HEK293T (cell line): Measurements from ENCODE around the gene TAGLN2.

Experiments used
- CTCF ChIA-PET: fragments of 350-600 bp; formaldehyde crosslinking; extraction: SDS; loops from one replicate; lab custom pipeline; 2021; ENCODE audit warnings: antibody characterized with exemption, inconsistent platforms; lab: Yijun Ruan, JAX
- POLR2A ChIA-PET: fragments of 350-600 bp; formaldehyde crosslinking; extraction: SDS; loops from one replicate; lab custom pipeline; 2020; ENCODE audit warnings: antibody characterized with exemption, inconsistent platforms; lab: Yijun Ruan, JAX
- DNase-seq: peaks from one replicate; pipeline ENCODE4 v3.0.0; 2012; ENCODE audit warnings: mixed read lengths; ENCODE audit errors: extremely low spot score
- ARNT ChIP-seq: fragments of 450-650 bp; IDR thresholded peaks from 2 replicates; pipeline ENCODE4 v1.6.1; 2017; ENCODE audit warnings: mild to moderate bottlenecking
- BHLHE40 ChIP-seq: fragments of 450-650 bp; IDR thresholded peaks from 2 replicates; pipeline ENCODE4 v1.6.1; 2016; ENCODE audit warnings: mild to moderate bottlenecking, moderate library complexity, borderline replicate concordance
- CTBP1 ChIP-seq: fragments of 450-650 bp; IDR thresholded peaks from 2 replicates; pipeline ENCODE4 v1.6.1; 2016; ENCODE audit warnings: borderline replicate concordance
- ELF4 ChIP-seq: fragments of 450-650 bp; IDR thresholded peaks from 2 replicates; pipeline ENCODE4 v1.6.1; 2017; ENCODE audit warnings: antibody characterized with exemption
- FOXA1 ChIP-seq: fragments of 450-650 bp; IDR thresholded peaks from 2 replicates; pipeline ENCODE4 v1.6.1; 2016; ENCODE audit warnings: mild to moderate bottlenecking
- FOXK2 ChIP-seq: fragments of 450-650 bp; IDR thresholded peaks from 2 replicates; pipeline ENCODE4 v1.6.1; 2016; ENCODE audit warnings: mild to moderate bottlenecking
- FOXM1 ChIP-seq: fragments of 450-650 bp; IDR thresholded peaks from 2 replicates; pipeline ENCODE4 v1.6.1; 2017; ENCODE audit warnings: mild to moderate bottlenecking, borderline replicate concordance
- HDGF ChIP-seq: fragments of 450-650 bp; IDR thresholded peaks from 2 replicates; pipeline ENCODE4 v1.6.1; 2017; ENCODE audit warnings: antibody characterized with exemption, borderline replicate concordance
- L3MBTL2 ChIP-seq: fragments of 450-650 bp; conservative IDR thresholded peaks from 2 replicates; pipeline ENCODE4 v1.6.1; 2016; ENCODE audit warnings: mild to moderate bottlenecking
- LEF1 ChIP-seq: fragments of 450-650 bp; IDR thresholded peaks from 2 replicates; pipeline ENCODE4 v1.6.1; 2017; ENCODE audit warnings: mild to moderate bottlenecking, borderline replicate concordance
- NFRKB ChIP-seq: fragments of 450-650 bp; IDR thresholded peaks from 2 replicates; pipeline ENCODE4 v1.6.1; 2016; ENCODE audit warnings: mild to moderate bottlenecking, moderate library complexity
- PKNOX1 ChIP-seq: fragments of 450-650 bp; IDR thresholded peaks from 2 replicates; pipeline ENCODE4 v1.6.1; 2016
- SP1 ChIP-seq: fragments of 450-650 bp; IDR thresholded peaks from 2 replicates; pipeline ENCODE4 v1.6.1; 2017
- SUZ12 ChIP-seq: fragments of 450-650 bp; IDR thresholded peaks from 2 replicates; pipeline ENCODE4 v1.6.1; 2016; ENCODE audit warnings: mild to moderate bottlenecking
- TARDBP ChIP-seq: fragments of 450-650 bp; IDR thresholded peaks from 2 replicates; pipeline ENCODE4 v1.6.1; 2016
- ZNF384 ChIP-seq: fragments of 450-650 bp; IDR thresholded peaks from 2 replicates; pipeline ENCODE4 v1.6.1; 2016

Gene TAGLN2

GRCh38 chr1:159921700-159922504, 3.4 kb downstream of the TAGLN2 start:
- POLR2A ChIA-PET, result no interaction called here

DNA sequence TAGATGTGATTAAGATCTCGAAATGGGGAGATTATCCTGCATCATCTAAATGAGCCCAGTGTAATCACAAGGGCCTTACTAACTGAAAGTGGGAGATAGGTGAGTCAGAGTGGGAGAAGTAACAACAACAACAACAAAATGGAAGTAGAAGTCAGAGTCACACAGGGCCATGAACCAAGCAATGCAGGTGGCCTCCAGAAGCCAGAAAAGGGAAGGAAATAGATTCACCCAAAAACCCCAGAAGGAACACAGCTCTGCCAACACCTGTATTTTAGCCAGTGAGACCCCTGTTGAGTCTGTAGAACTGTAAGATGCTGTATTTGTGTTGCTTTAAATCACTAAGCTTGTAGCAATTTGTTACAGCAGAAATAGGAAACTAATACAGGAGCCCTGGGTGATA, 4.1 kb downstream of the TAGLN2 start:
- TF ChIP-seq CTBP1 (no peak), BHLHE40 (no peak), TARDBP (no peak), ZNF384 (no peak), PKNOX1 (no peak), SUZ12 (no peak)
- no peak for DNase-seq
- CTCF ChIA-PET, result interaction anchor here (0.6 kb wide), 1 partner anchor 85 kb away, joined by 4 read pairs; no protein-coding TSS in a partner anchor
- POLR2A ChIA-PET, result no interaction called here

More at GRCh38 chr1:159921700-159922504, 3.4 kb downstream of the TAGLN2 start:
- CTCF ChIA-PET, result interaction anchor here (0.6 kb wide), 1 partner anchor 84 kb away, joined by 4 read pairs; no protein-coding TSS in a partner anchor
- DNase-seq, result no peak
- TF ChIP-seq FOXM1 (no peak), SP1 (no peak), SUZ12 (no peak), BHLHE40 (no peak), LEF1 (no peak)

DNA sequence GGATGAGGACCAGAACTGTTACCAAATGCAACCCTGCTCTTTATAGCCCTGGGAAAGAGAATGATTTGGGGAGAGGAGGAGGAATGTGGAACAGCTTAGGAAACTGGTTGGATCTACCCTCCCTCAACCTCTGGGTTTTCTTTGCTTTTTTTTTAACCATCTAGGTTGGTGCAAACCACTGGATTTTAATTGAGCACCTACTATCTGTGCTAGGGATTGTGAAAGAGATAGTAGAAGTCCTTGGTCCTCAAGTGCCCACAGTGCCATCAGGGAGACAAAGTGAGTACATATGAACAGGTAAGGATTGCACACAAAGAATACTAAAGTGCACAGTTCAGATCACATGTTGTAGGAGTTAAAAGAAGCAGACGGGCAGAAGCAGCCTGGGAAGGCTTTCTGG, 4.7 kb downstream of the TAGLN2 start:
- ChIA-PET CTCF (no interaction called here), POLR2A (no interaction called here)
- no peak for DNase-seq
- TF ChIP-seq FOXM1 (no peak), BHLHE40 (no peak), ZNF384 (no peak), FOXA1 (no peak), FOXK2 (no peak), LEF1 (no peak), NFRKB (no peak), SP1 (no peak), TARDBP (no peak), PKNOX1 (no peak), CTBP1 (no peak), ELF4 (no peak), SUZ12 (no peak), HDGF (no peak), ARNT (no peak), L3MBTL2 (no peak)

DNA sequence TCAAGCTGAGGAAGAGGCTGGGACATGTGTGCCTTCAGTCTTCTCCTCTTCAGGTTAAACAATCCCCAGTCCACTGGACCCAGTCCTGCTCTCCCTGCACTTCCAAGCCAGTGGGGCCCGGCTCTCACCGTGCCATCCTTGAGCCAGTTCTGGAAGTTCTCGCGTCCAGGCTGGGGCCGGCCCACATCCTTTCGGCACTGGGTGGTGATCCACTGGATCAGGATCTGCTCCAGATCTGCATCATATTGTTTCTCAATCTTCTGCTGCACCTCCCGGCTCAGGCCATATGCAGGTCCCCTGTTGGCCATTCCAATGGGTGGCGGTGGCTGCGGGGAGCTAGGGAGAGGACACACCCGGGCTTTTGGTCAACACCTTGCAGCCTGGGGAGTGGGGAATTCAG, 5.1 kb downstream of the TAGLN2 start:
- POLR2A ChIA-PET, result no interaction called here
- CTCF ChIA-PET, result no interaction called here
- DNase-seq, result no peak
- TF ChIP-seq NFRKB (no peak), ELF4 (no peak), SP1 (no peak), SUZ12 (no peak), HDGF (no peak), FOXK2 (no peak), ZNF384 (no peak), FOXM1 (no peak), FOXA1 (no peak)

DNA sequence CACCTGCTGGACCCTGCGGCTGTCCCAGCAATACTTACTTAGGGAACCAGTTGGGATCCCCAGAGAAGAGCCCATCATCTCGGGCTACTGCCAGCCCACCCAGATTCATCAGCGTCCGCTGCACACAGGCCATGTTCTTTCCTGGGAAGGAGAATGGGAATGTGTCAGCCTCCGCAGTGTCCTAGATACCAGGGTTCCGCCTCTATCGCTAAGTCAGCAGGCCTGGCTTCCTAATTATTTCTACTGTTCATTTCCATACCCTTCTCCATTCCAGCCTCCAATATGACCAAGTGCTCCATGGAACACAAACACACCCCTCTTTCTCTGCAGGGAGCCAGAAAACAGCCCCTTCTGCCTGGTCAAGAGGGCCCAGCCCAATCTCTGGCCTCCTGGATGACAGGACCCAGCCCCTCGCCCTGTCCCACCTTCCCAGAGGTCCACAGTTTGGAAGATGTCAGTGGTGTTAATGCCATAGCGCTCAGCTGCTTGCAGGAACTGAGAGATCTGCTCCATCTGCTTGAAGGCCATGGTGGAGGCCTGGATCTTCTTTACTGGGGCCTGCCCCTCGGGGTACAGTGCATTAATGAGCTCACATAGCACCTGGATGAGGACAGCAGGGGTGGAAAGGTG, 6.0 kb downstream of the TAGLN2 start:
- CTCF ChIA-PET, result interaction anchor here (1.7 kb wide), 1 partner anchor 88 kb away, joined by 4 read pairs; no protein-coding TSS in a partner anchor
- POLR2A ChIA-PET, result no interaction called here
- no peak for DNase-seq
- TF ChIP-seq L3MBTL2 (no peak), CTBP1 (no peak), BHLHE40 (no peak), TARDBP (no peak), SP1 (no peak), ZNF384 (no peak)

DNA sequence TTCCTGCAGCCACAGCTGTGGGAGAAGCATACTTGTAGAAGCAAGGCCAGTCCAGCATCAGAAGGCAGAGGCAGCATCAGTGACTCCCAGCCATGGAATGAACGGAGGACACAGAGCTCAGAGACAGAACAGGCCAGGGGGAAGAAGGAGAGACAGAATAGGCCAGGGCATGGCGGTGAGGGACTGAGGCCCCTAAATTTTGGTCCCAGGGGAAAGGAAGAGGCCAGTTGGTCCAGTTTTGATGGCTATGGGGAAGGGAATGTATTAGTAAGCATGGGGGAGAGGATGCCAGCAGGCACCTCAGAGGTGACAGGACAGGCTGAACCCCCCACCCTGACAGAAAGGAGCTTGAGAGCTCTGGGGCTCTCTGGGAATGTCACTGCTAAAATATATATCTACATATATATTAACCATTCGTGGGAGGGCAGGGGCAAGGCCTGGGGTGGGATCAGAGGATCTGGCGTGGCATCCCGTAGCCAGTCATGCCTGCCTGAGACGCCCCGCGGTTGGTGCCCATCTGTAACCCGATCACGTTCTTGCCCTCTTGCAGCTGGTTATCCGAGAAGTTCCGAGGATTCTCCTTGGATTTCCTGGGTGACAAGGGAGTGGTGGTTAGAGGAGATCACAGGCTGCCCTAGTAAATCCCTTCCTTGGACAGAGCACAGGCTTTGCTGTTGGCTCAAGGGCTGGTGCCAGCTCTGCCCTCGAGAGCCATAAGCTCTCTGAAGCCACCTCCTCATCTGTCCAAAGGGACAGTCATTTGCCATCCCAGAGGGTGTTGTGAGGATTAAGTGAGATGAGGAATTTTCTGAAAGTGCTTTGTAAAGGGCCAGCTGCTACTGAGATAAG, 6.7 kb downstream of the TAGLN2 start:
- ChIA-PET CTCF (interaction anchor here (1.7 kb wide), 1 partner anchor 89 kb away, joined by 4 read pairs; no protein-coding TSS in a partner anchor), POLR2A (no interaction called here)
- DNase-seq, result no peak
- TF ChIP-seq CTBP1 (no peak), L3MBTL2 (no peak), LEF1 (no peak), ARNT (no peak), BHLHE40 (no peak), ELF4 (no peak), FOXK2 (no peak), TARDBP (no peak), SUZ12 (no peak), HDGF (no peak), NFRKB (no peak), SP1 (no peak), PKNOX1 (no peak), FOXA1 (no peak), ZNF384 (no peak)
